HepG2 (cell line): ENCODE data around the gene FUCA1. TPM values are rescaled to one million over a fixed set of nuclear protein-coding genes. Genes with fewer than 3 reads are reported as not detected.

ENCODE experiments used
- ARID3A ChIP-seq: IDR thresholded peaks from 2 replicates; pipeline ENCODE4 v1.6.1; 2012; ENCODE audit warnings: low read depth, low read length, improper control_type of control experiment
- CTCF ChIP-seq: sonication (generic); formaldehyde crosslinking; IDR thresholded peaks from 2 replicates; pipeline ENCODE4 v1.5.0; 2020; ENCODE audit warnings: mild to moderate bottlenecking, missing genetic modification reagents, moderate library complexity
- GABPB1 ChIP-seq: IDR thresholded peaks from 2 replicates; pipeline ENCODE4 v1.6.1; 2016; ENCODE audit warnings: mild to moderate bottlenecking, missing genetic modification reagents, moderate library complexity, missing compliant biosample characterization
- POGZ ChIP-seq: sonication (generic); formaldehyde crosslinking; IDR thresholded peaks from 2 replicates; pipeline ENCODE4 v1.4.0; 2020; ENCODE audit warnings: mild to moderate bottlenecking, missing genetic modification reagents
- PREB ChIP-seq: sonication (generic); formaldehyde crosslinking; IDR thresholded peaks from 2 replicates; pipeline ENCODE4 v1.4.0; 2020; ENCODE audit warnings: missing genetic modification reagents
- RFXAP ChIP-seq: sonication (generic); formaldehyde crosslinking; IDR thresholded peaks from 2 replicates; pipeline ENCODE4 v1.4.0; 2020; ENCODE audit warnings: missing genetic modification reagents, borderline replicate concordance
- STAG1 ChIP-seq: sonication (generic); formaldehyde crosslinking; IDR thresholded peaks from 2 replicates; pipeline ENCODE4 v1.4.0; 2020; ENCODE audit warnings: missing genetic modification reagents
- ZBTB1 ChIP-seq: sonication (generic); formaldehyde crosslinking; IDR thresholded peaks from 2 replicates; pipeline ENCODE4 v1.4.0; 2020; ENCODE audit warnings: missing genetic modification reagents, borderline replicate concordance
- ZBTB33 ChIP-seq: sonication (generic); formaldehyde crosslinking; IDR thresholded peaks from 2 replicates; pipeline ENCODE4 v1.4.0; 2020; ENCODE audit warnings: missing genetic modification reagents
- ZBTB43 ChIP-seq: sonication (generic); formaldehyde crosslinking; conservative IDR thresholded peaks from 2 replicates; pipeline ENCODE4 v1.4.0; 2020; ENCODE audit warnings: missing genetic modification reagents
- ZMAT3 ChIP-seq: sonication (generic); formaldehyde crosslinking; conservative IDR thresholded peaks from 2 replicates; pipeline ENCODE4 v1.7.0; 2021; ENCODE audit warnings: missing genetic modification reagents
- ZNF274 ChIP-seq: sonication (generic); formaldehyde crosslinking; IDR thresholded peaks from 2 replicates; pipeline ENCODE4 v1.5.1; 2020; ENCODE audit warnings: mild to moderate bottlenecking, missing genetic modification reagents
- ZNF430 ChIP-seq: sonication (generic); formaldehyde crosslinking; IDR thresholded peaks from 2 replicates; pipeline ENCODE4 v1.9.0; 2021; ENCODE audit warnings: mild to moderate bottlenecking, missing genetic modification reagents
- ZNF44 ChIP-seq: sonication (generic); formaldehyde crosslinking; IDR thresholded peaks from 2 replicates; pipeline ENCODE4 v1.5.1; 2020; ENCODE audit warnings: mild to moderate bottlenecking, missing genetic modification reagents
- ZNF598 ChIP-seq: sonication (generic); formaldehyde crosslinking; IDR thresholded peaks from 2 replicates; pipeline ENCODE4 v1.5.1; 2020; ENCODE audit warnings: mild to moderate bottlenecking, missing genetic modification reagents, borderline replicate concordance
- ZNF749 ChIP-seq: sonication (generic); formaldehyde crosslinking; IDR thresholded peaks from 2 replicates; pipeline ENCODE4 v1.8.0; 2022; ENCODE audit warnings: mild to moderate bottlenecking, missing genetic modification reagents, moderate library complexity, borderline replicate concordance
- polyA plus RNA-seq, 8 experiments: library from polyadenylated mRNA; depleted of rRNA in 3 of 8; stranded (reverse) in 7 of 8; unstranded in 1 of 8; fragments of >200 nt; fragmentation: Illumina TruSeq in 4 of 8; extraction: Trizol in 4 of 8; gene quantifications; 2 replicates each; pipeline versions ENCODE4 v1.2.1 to v1.2.3, GENCODE V29; 2011 to 2016; ENCODE audit warnings: low read depth in 4 of 8, missing spikeins in 1 of 8, mixed read lengths in 1 of 8; ENCODE audit not compliant: insufficient read depth in 1 of 8
- total RNA-seq, 5 experiments: library from RNA; depleted of rRNA; stranded (reverse); fragments of >200 nt; fragmentation: Illumina TruSeq; extraction: Trizol; gene quantifications; 2 replicates each; pipeline ENCODE4 v1.2.3, GENCODE V29; 2016; ENCODE audit warnings: low read depth in 1 of 5

Gene FUCA1
- total and polyA plus RNA-seq, 2 of the 13 experiments (the other 11 are each of a cell fraction or from before 2014, with no cell fraction given), result 32.7 to 33.6 TPM

GRCh38 chr1:23798662-23799142, 69.4 kb downstream of the FUCA1 start (continued):
- TF ChIP-seq RFXAP (CRISPR knock-in tag), result no peak
- no peak for TF ChIP-seq ZNF430
- TF ChIP-seq ZBTB1 (CRISPR knock-in tag), result no peak
- no peak for TF ChIP-seq ZNF749 (CRISPR knock-in tag)
- no peak for TF ChIP-seq ZNF598 (CRISPR knock-in tag)
- TF ChIP-seq CTCF (CRISPR knock-in tag), result peak; percentile 48
- 0 out of 2 replicates have a peak, but pooled peaks have one; percentile 13 for TF ChIP-seq ZMAT3 (CRISPR knock-in tag)
- TF ChIP-seq ARID3A, result no peak
- peak; percentile 91 for TF ChIP-seq ZBTB33 (CRISPR knock-in tag)
- no peak for TF ChIP-seq ZNF274 (CRISPR knock-in tag)
- no peak for TF ChIP-seq STAG1
- TF ChIP-seq GABPB1 (CRISPR knock-in tag), result no peak
- no peak for TF ChIP-seq PREB (CRISPR knock-in tag)
- TF ChIP-seq POGZ (CRISPR knock-in tag), result no peak; the same call in 1 of the 2 replicates
- no peak for TF ChIP-seq ZBTB43 (CRISPR knock-in tag)
- TF ChIP-seq ZNF44 (CRISPR knock-in tag), result no peak
